CD14-positive monocyte (primary cell): Measurements from ENCODE around the gene MUC13. TPM values are rescaled to one million over a fixed set of nuclear protein-coding genes. Genes with fewer than 3 reads are reported as not detected.

Experiments
- DNase-seq, 3 donors: peaks; one replicate each; pipeline ENCODE4 v3.0.0-alpha.2; 2011 to 2022
- H2AFZ ChIP-seq: 2 replicates; pipeline ENCODE4 v1.6.0; 2012; ENCODE audit warnings: mild to moderate bottlenecking, low read depth, low read length, inconsistent platforms; ENCODE audit not compliant: insufficient read depth, poor library complexity, severe bottlenecking
- H3K27ac ChIP-seq, 2 donors: 1 replicate in 1 of 2; 2 replicates in 1 of 2; pipeline ENCODE4 v1.5.1; 2012 to 2013; ENCODE audit warnings: low read length in 2 of 2, control low read depth in 1 of 2, inconsistent platforms in 1 of 2, low read depth in 1 of 2, mild to moderate bottlenecking in 1 of 2
- H3K27me3 ChIP-seq, 2 donors: one replicate each; pipeline versions ENCODE4 v1.6.0 to v1.6.1; 2011 to 2013; ENCODE audit warnings: low read length in 2 of 2; ENCODE audit not compliant: control insufficient read depth in 2 of 2, insufficient read depth in 2 of 2
- H3K36me3 ChIP-seq, 2 donors: replicated peaks in 1 of 2; 1 replicate in 1 of 2; 2 replicates in 1 of 2; pipeline versions ENCODE4 v1.5.1 to v1.6.1; 2012 to 2013; ENCODE audit warnings: low read length in 2 of 2, control low read depth in 1 of 2, inconsistent platforms in 1 of 2, mild to moderate bottlenecking in 1 of 2; ENCODE audit not compliant: insufficient read depth in 2 of 2, control insufficient read depth in 1 of 2
- H3K4me1 ChIP-seq, 2 donors: 1 replicate in 1 of 2; 2 replicates in 1 of 2; pipeline versions ENCODE4 v1.5.1 to v1.6.1; 2012 to 2013; ENCODE audit warnings: low read length in 2 of 2, control low read depth in 1 of 2, inconsistent platforms in 1 of 2, mild to moderate bottlenecking in 1 of 2, moderate library complexity in 1 of 2; ENCODE audit not compliant: insufficient read depth in 2 of 2, control insufficient read depth in 1 of 2
- H3K4me2 ChIP-seq: replicated peaks from 2 replicates; pipeline ENCODE3; 2012; ENCODE audit warnings: low read length, moderate library complexity, mild to moderate bottlenecking; ENCODE audit not compliant: poor library complexity, severe bottlenecking; ENCODE audit errors: extremely low read depth
- H3K4me3 ChIP-seq, 3 experiments: fragments of 200-600 bp in 1 of 3; sonication (generic) in 1 of 3; replicated peaks in 1 of 3; 1 replicate in 2 of 3; 2 replicates in 1 of 3; pipeline ENCODE4 v1.5.1; 2011 to 2013; ENCODE audit warnings: low read length in 3 of 3, mild to moderate bottlenecking in 3 of 3, control low read depth in 2 of 3, low read depth in 2 of 3, inconsistent platforms in 1 of 3, moderate library complexity in 1 of 3
- H3K79me2 ChIP-seq: 2 replicates; pipeline ENCODE4 v1.6.0; 2012; ENCODE audit warnings: mild to moderate bottlenecking, control low read depth, inconsistent platforms, low read length, moderate library complexity; ENCODE audit not compliant: insufficient read depth
- H3K9ac ChIP-seq: 2 replicates; pipeline ENCODE4 v1.6.0; 2017; ENCODE audit warnings: low read length, mild to moderate bottlenecking; ENCODE audit not compliant: insufficient read depth, poor library complexity, severe bottlenecking
- H3K9me3 ChIP-seq, 2 donors: replicated peaks in 1 of 2; 1 replicate in 1 of 2; 2 replicates in 1 of 2; pipeline versions ENCODE4 v1.5.1 to v1.6.1; 2012 to 2013; ENCODE audit warnings: low read length in 2 of 2, control low read depth in 1 of 2; ENCODE audit not compliant: control insufficient read depth in 1 of 2, insufficient read depth in 1 of 2
- H4K20me1 ChIP-seq: 2 replicates; pipeline ENCODE4 v1.6.0; 2012; ENCODE audit warnings: mild to moderate bottlenecking, low read length, control low read depth, moderate library complexity; ENCODE audit not compliant: insufficient read depth
- H3K27ac Mint-ChIP-seq, 7 donors: one replicate each; pipeline ENCODE4 v1.8.0; 2020; ENCODE audit warnings: mild to moderate bottlenecking in 7 of 7, mixed read lengths in 7 of 7, moderate library complexity in 6 of 7, inconsistent platforms in 2 of 7
- H3K27me3 Mint-ChIP-seq, 3 donors: one replicate each; pipeline ENCODE4 v1.8.0; 2021 to 2022; ENCODE audit warnings: low read depth in 3 of 3, mild to moderate bottlenecking in 3 of 3, mixed read lengths in 3 of 3, moderate library complexity in 3 of 3, inconsistent platforms in 1 of 3
- H3K36me3 Mint-ChIP-seq, 2 donors: one replicate each; pipeline ENCODE4 v1.8.0; 2020; ENCODE audit warnings: mixed read lengths in 2 of 2, inconsistent platforms in 1 of 2, mild to moderate bottlenecking in 1 of 2
- H3K4me1 Mint-ChIP-seq: one replicate; pipeline ENCODE4 v1.8.0; 2020; ENCODE audit warnings: mild to moderate bottlenecking, mixed read lengths
- H3K4me3 Mint-ChIP-seq, 2 donors: one replicate each; pipeline ENCODE4 v1.8.0; 2020; ENCODE audit warnings: mild to moderate bottlenecking in 2 of 2, mixed read lengths in 2 of 2, moderate library complexity in 1 of 2
- H3K9me3 Mint-ChIP-seq, 7 donors: one replicate each; pipeline ENCODE4 v1.8.0; 2020 to 2022; ENCODE audit warnings: mixed read lengths in 7 of 7, mild to moderate bottlenecking in 6 of 7, moderate library complexity in 6 of 7, inconsistent platforms in 2 of 7
- WGBS: methylation state at CpG from one replicate; pipeline ENCODE4 v1.1.5; 2013; ENCODE audit warnings: missing lambda C conversion rate; ENCODE audit not compliant: insufficient coverage; 5-methylcytosine and 5-hydroxymethylcytosine counted together
- intact Hi-C, 2 donors: fragments of 100-400 bp; cut with micrococcal nuclease; formaldehyde crosslinking; loops; one replicate each; pipeline versions ENCODE4 v1.15.0 to v1.15.1; 2023
- polyA plus RNA-seq, 3 donors: library from polyadenylated mRNA; depleted of rRNA in 1 of 3; unstranded in 2 of 3; stranded (reverse) in 1 of 3; fragments of 300-500 nt in 2 of 3; fragments of >200 nt in 1 of 3; fragmentation: Illumina TruSeq in 2 of 3; gene quantifications; 1 replicate in 2 of 3; 2 replicates in 1 of 3; pipeline ENCODE4 v1.2.3, GENCODE V29; 2012 to 2021
- TF ChIP-seq, protein P1 (sequence below): fragments of 200-600 bp; IDR thresholded peaks from one replicate; pipeline ENCODE4 v1.8.0; 2022; ENCODE audit warnings: antibody characterized with exemption, mild to moderate bottlenecking

MUC13 gene
- polyA plus RNA-seq, 3 donors: not detected

DNA sequence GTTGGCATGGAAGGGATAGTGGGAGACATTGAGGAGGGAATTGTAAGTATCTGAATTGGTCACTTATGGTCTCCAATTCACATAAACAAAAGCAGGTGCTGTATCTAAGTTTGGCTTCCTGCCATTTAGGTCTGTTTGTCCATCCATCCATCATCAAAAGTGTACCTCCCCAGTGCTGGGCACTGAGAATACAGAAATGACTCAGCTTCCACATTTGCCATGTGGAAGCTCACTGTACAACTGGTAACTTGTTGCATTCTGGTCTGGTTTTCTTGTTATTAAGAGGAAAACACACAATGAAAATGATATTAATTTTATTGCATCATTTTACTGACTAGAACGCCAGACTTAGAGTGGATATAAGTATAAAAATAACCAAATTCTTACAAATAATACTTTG, 30.9 kb upstream of the MUC13 start:
- Mint-ChIP-seq H3K36me3 (peaks cover 8 to 11% of the 10 kb centered on the region in 2 donors), H3K27ac (no peak overlapping the region)

DNA sequence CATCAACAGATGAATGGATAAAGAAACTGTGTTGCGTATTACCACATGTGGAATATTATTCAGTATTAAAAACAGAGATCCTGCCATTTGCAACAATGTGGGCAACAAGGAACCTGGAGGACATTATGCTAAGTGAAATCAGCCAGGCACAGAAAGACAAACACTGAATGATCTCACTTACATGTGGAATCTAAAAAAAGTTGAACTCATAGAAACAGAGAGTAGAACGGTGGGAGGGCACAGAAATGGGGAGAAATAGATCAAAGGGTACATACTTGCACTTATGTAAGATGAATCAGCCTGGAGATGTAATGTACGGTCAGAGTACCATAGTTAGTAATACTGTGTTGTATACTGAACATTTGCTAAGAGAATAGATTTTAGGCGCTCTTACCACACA, 29.8 kb upstream of the MUC13 start:
- intact Hi-C loops: no loop called here
- H3K27ac Mint-ChIP-seq: peak overlapping the region in 1 of 7 donors; percentile 6
- no peaks in the 10 kb centered on the region for H3K27me3 ChIP-seq

More for the DNA sequence above, 30.9 kb upstream of the MUC13 start:
- Histone ChIP-seq H3K27ac (no peak overlapping the region), H3K27me3 (no peaks in the 10 kb centered on the region), H2AFZ (no peak overlapping the region), H3K9me3 (no peaks in the 10 kb centered on the region), H3K4me3 (no peak overlapping the region), H3K9ac (no peak overlapping the region), H3K4me1 (peaks cover 8 to 9% of the 10 kb centered on the region in 2 donors), H3K36me3 (peaks cover 0 to 12% of the 10 kb centered on the region in 2 donors), H3K79me2 (no peaks in the 10 kb centered on the region), H4K20me1 (no peaks in the 10 kb centered on the region), H3K4me2 (no peak overlapping the region)
- H3K27me3 Mint-ChIP-seq: peaks cover 0 to 4% (median 3%) of the 10 kb centered on the region in 3 donors
- H3K4me3 Mint-ChIP-seq: no peak overlapping the region
- H3K4me1 Mint-ChIP-seq: peaks cover 18% of the 10 kb centered on the region
- TF ChIP-seq, protein P1, sequence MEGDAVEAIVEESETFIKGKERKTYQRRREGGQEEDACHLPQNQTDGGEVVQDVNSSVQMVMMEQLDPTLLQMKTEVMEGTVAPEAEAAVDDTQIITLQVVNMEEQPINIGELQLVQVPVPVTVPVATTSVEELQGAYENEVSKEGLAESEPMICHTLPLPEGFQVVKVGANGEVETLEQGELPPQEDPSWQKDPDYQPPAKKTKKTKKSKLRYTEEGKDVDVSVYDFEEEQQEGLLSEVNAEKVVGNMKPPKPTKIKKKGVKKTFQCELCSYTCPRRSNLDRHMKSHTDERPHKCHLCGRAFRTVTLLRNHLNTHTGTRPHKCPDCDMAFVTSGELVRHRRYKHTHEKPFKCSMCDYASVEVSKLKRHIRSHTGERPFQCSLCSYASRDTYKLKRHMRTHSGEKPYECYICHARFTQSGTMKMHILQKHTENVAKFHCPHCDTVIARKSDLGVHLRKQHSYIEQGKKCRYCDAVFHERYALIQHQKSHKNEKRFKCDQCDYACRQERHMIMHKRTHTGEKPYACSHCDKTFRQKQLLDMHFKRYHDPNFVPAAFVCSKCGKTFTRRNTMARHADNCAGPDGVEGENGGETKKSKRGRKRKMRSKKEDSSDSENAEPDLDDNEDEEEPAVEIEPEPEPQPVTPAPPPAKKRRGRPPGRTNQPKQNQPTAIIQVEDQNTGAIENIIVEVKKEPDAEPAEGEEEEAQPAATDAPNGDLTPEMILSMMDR: no peak
- intact Hi-C loops: no loop called here
- no peaks in the 10 kb centered on the region for H3K9me3 Mint-ChIP-seq
- DNase-seq: no peak
- WGBS: no CpG with 5 or more reads among the region's 1 CpG

More for the DNA sequence above, 29.8 kb upstream of the MUC13 start:
- H3K36me3 Mint-ChIP-seq: peaks cover 0 to under 1% of the 10 kb centered on the region in 2 donors
- Histone ChIP-seq H3K9ac (no peak overlapping the region), H3K4me2 (no peak overlapping the region), H2AFZ (no peak overlapping the region), H3K4me3 (no peak overlapping the region), H3K4me1 (peaks cover 8 to 9% of the 10 kb centered on the region in 2 donors), H3K9me3 (no peaks in the 10 kb centered on the region), H3K27ac (no peak overlapping the region), H3K36me3 (peaks cover 0 to 2% of the 10 kb centered on the region in 2 donors), H3K79me2 (no peaks in the 10 kb centered on the region), H4K20me1 (no peaks in the 10 kb centered on the region)
- 100% methylated on average over 1 of the region's 4 CpGs for WGBS
- TF ChIP-seq, protein P1: no peak
- H3K9me3 Mint-ChIP-seq: no peaks in the 10 kb centered on the region
- no peak for DNase-seq
- H3K4me1 Mint-ChIP-seq: peaks cover 18% of the 10 kb centered on the region
- H3K4me3 Mint-ChIP-seq: no peak overlapping the region
- peaks cover 0 to 3% (median 3%) of the 10 kb centered on the region in 3 donors for H3K27me3 Mint-ChIP-seq
